ENCODE measurements around the gene COL23A1.

The COL23A1 gene

GRCh38 chr5:178236679-178237078, 353.5 kb downstream of the COL23A1 start:
- no peak for TF ChIP-seq CTCF (IDR thresholded peaks at IDR 0.05; ENCODE audit: low read length)
- no peak for TF ChIP-seq EZH2 (optimal IDR thresholded peaks at IDR 0.05; ENCODE audit: low read depth, low read length)
- TF ChIP-seq EZH2phosphoT487 (IDR thresholded peaks at IDR 0.05; ENCODE audit: low read length) = no peak
- H3K4me3 ChIP-seq (ENCODE audit: low read length) = no peak overlapping the region
- no peaks in the 10 kb centered on the region for H3K36me3 ChIP-seq (replicated peaks; ENCODE audit: insufficient read depth, low read length)
- H3K27ac ChIP-seq (ENCODE audit: low read length) = no peak overlapping the region
- H3K9me3 ChIP-seq (replicated peaks; ENCODE audit: insufficient read depth, low read length) = no peaks in the 10 kb centered on the region
- no peak overlapping the region for H3K4me2 ChIP-seq (ENCODE audit: low read depth, low read length)
- H3F3A ChIP-seq (ENCODE audit: insufficient read depth, low read length) = peaks cover 10% of the 10 kb centered on the region; the same call in 1 of the 2 replicates
- H3K9me2 ChIP-seq (replicated peaks; ENCODE audit: insufficient read depth, low read length) = no peaks in the 10 kb centered on the region
- DNase-seq = no peak
- H3K9ac ChIP-seq (ENCODE audit: low read length) = no peak overlapping the region
- peaks cover 5% of the 10 kb centered on the region for H3K79me2 ChIP-seq (ENCODE audit: low read length)
- H4K20me1 ChIP-seq (ENCODE audit: insufficient read depth, low read length) = no peaks in the 10 kb centered on the region
- H3K4me1 ChIP-seq (ENCODE audit: low read length) = peaks cover 8% of the 10 kb centered on the region; the same call in 1 of the 2 replicates
- H2AFZ ChIP-seq (ENCODE audit: low read length) = no peak overlapping the region
- H3K27me3 ChIP-seq (replicated peaks; ENCODE audit: insufficient read depth, low read length) = no peaks in the 10 kb centered on the region

- no peaks in the 10 kb centered on the region for H3K36me3 ChIP-seq (replicated peaks; ENCODE audit: insufficient read depth, low read length)
- TF ChIP-seq EZH2 (optimal IDR thresholded peaks at IDR 0.05; ENCODE audit: low read depth, low read length) = no peak
- no peak for TF ChIP-seq CTCF (IDR thresholded peaks at IDR 0.05; ENCODE audit: low read length)
- no peak for TF ChIP-seq EZH2phosphoT487 (IDR thresholded peaks at IDR 0.05; ENCODE audit: low read length)
- H3K9me3 ChIP-seq (replicated peaks; ENCODE audit: insufficient read depth, low read length) = no peaks in the 10 kb centered on the region
- DNase-seq = no peak
- H3K9me2 ChIP-seq (replicated peaks; ENCODE audit: insufficient read depth, low read length) = no peaks in the 10 kb centered on the region
- no peak overlapping the region for H2AFZ ChIP-seq (ENCODE audit: low read length)
- H3K79me2 ChIP-seq (ENCODE audit: low read length) = peaks cover 10% of the 10 kb centered on the region
- no peak overlapping the region for H3K4me2 ChIP-seq (ENCODE audit: low read depth, low read length)
- peaks cover 11% of the 10 kb centered on the region for H3K4me1 ChIP-seq (ENCODE audit: low read length)
- H3K4me3 ChIP-seq (ENCODE audit: low read length) = no peak overlapping the region
- H3K27me3 ChIP-seq (replicated peaks; ENCODE audit: insufficient read depth, low read length) = no peaks in the 10 kb centered on the region
- H3K9ac ChIP-seq (ENCODE audit: low read length) = no peak overlapping the region
- H3K27ac ChIP-seq (ENCODE audit: low read length) = no peak overlapping the region
- H4K20me1 ChIP-seq (ENCODE audit: insufficient read depth, low read length) = no peaks in the 10 kb centered on the region
- H3F3A ChIP-seq (ENCODE audit: insufficient read depth, low read length) = peaks cover 10% of the 10 kb centered on the region; the same call in 1 of the 2 replicates
Observed at GRCh38 chr5:178236126-178236525, 354.1 kb downstream of the COL23A1 start.

- Histone ChIP-seq H3K4me3 (ENCODE audit: low read length) (no peak overlapping the region), H3K79me2 (ENCODE audit: low read length) (peaks cover 16% of the 10 kb centered on the region), H3F3A (ENCODE audit: insufficient read depth, low read length) (peaks cover 10% of the 10 kb centered on the region; the same call in 1 of the 2 replicates), H4K20me1 (ENCODE audit: insufficient read depth, low read length) (no peaks in the 10 kb centered on the region), H3K4me2 (ENCODE audit: low read depth, low read length) (no peak overlapping the region), H3K9me2 (replicated peaks; ENCODE audit: insufficient read depth, low read length) (no peaks in the 10 kb centered on the region), H2AFZ (ENCODE audit: low read length) (no peak overlapping the region), H3K36me3 (replicated peaks; ENCODE audit: insufficient read depth, low read length) (no peaks in the 10 kb centered on the region), H3K4me1 (ENCODE audit: low read length) (peaks cover 16% of the 10 kb centered on the region), H3K9ac (ENCODE audit: low read length) (no peak overlapping the region), H3K27ac (ENCODE audit: low read length) (no peak overlapping the region), H3K27me3 (replicated peaks; ENCODE audit: insufficient read depth, low read length) (no peaks in the 10 kb centered on the region), H3K9me3 (replicated peaks; ENCODE audit: insufficient read depth, low read length) (no peaks in the 10 kb centered on the region)
- no peak for DNase-seq
- TF ChIP-seq EZH2phosphoT487 (IDR thresholded peaks at IDR 0.05; ENCODE audit: low read length) = no peak
- no peak for TF ChIP-seq EZH2 (optimal IDR thresholded peaks at IDR 0.05; ENCODE audit: low read depth, low read length)
- TF ChIP-seq CTCF (IDR thresholded peaks at IDR 0.05; ENCODE audit: low read length) = no peak
Observed at GRCh38 chr5:178235588-178235974, 354.6 kb downstream of the COL23A1 start.

Measured in MM.1S (cell line).